Dedifferentiated amniotic fluid mesenchymal stem cell (primary cell): ENCODE measurements around the gene UCK1.
"Not testable (repeated sequence)": the region's sequence is repeated elsewhere in the genome, so short reads cannot be mapped to it uniquely, and the experiment has no call there.

ENCODE experiments used
- DNase-seq: peaks from one replicate; pipeline ENCODE4 v3.0.0-alpha.2; 2016; ENCODE audit errors: extremely low spot score

The UCK1 gene

DNA sequence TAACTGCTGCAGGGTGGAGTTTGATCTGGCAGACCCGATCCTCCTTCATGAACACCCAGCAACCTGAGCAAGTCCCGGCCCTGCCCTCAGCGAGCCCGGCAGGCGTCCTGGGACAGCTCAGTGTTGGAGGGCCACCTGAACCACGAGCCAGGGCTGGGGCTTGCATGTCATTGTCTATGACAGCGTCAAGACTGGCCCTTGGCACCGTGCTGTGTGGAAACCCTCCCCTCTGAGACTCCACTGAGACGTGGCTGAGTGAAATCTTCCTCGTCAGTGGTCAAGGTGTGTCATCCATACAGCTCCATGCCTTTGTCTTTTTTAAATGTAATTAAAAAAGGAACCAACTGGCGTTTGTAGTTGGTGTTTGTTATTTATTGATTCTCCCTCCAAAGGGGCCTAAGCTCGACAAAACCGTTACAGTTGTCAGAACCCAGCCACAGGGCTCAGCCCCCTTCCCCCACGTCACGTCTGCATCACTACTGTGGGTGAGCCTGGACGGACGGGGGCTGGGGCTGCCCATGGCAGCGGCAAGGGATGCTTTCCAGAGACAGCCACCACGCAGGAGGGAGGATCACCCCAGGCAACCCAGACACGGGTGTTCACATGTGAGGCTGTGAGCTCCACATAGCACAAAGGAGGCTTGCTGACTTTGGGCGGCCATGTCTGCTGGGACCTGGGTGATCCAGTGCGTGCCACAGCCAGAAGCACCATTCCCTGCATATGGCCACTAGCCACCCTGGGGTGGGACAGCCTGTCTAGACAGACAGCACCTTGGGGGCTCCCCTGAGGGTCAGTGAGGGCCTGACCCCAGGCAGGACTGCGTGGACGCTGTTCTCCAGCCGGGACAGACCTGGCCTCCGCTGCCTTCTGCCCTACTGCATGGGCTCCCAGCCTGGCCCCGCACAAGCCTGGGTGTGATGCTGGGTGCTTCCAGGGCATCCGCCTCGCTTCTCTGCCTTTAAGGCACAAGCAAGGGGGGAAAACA lies 7.3 kb downstream of the UCK1 start:
- DNase-seq: no peak

GRCh38 chr9:131523086-131523388 lies 8.0 kb downstream of the UCK1 start:
- no peak for DNase-seq

- no peak for DNase-seq
These were observed 8.6 kb downstream of the UCK1 start for GRCh38 chr9:131522257-131523085.

GRCh38 chr9:131521822-131522221 lies 9.2 kb downstream of the UCK1 start:
- DNase-seq: no peak

DNA sequence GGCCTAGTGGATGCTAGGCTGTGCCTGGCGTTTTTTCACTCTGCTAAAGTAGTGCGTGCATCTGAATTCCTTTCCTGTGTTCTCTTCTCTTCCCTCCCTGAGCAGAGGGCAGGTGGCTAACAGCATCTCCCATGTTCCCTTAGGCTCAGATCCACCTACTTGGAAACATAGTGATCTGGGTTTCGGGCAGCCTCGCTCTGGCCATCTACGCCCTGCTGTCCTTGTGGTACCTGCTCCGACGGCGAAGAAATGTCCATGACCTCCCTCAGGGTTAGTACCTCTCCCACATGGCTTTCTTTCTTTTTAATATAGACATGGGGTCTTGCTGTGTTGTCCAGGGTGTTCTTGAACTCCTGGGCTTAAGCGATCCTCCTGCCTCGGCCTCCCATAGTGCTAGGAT lies 9.9 kb downstream of the UCK1 start:
- no peak for DNase-seq

- no peak for DNase-seq
These were observed 10.6 kb downstream of the UCK1 start for GRCh38 chr9:131520503-131520902.

GRCh38 chr9:131518553-131518952 lies 12.5 kb downstream of the UCK1 start:
- no peak for DNase-seq

DNA sequence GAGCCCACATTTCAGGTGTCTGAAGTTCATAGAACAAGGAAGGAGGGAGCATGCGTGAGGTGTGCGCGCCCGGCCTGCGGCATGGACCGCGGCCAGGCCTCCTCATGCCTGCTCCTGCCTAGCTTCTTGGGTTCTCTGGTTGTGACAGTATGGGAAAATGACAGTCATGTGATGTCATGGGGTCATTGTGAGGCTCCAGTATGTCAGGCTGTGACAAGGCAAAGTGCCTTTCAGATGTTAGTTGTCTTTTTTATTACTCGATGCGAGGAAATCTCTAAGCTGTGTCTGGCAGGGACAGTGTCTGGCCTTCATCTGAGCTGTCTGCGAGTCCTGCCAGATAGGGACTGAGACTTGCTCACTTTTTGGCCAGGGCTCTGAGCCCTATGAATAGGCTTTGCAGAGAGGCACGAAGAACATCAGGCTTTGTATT lies 13.3 kb downstream of the UCK1 start:
- no peak for DNase-seq

- DNase-seq: no peak
These were observed 14.1 kb downstream of the UCK1 start for GRCh38 chr9:131516930-131517329.

DNA sequence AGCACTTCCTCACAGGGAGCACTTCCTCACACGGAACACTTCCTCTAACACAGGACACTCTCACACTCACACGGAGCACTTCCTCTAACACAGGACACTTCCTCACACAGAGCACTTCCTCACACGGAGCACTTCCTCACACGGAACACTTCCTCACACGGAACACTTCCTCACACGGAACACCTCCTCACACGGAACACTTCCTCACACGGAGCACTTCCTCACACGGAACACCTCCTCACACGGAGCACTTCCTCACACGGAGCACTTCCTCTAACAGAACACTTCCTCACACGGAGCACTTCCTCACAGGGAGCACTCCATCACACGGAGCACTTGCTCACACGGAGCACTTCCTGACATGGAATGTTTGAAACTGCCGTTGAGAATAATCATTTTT lies 15.0 kb downstream of the UCK1 start:
- DNase-seq: no peak

- DNase-seq: not testable (repeated sequence)
These were observed 15.5 kb downstream of the UCK1 start for GRCh38 chr9:131515559-131516031.

- DNase-seq: no peak
These were observed 17.9 kb downstream of the UCK1 start for GRCh38 chr9:131513177-131513576.

- no peak for DNase-seq
These were observed 19.2 kb downstream of the UCK1 start for GRCh38 chr9:131511880-131512279.

- DNase-seq: no peak
These were observed 19.6 kb downstream of the UCK1 start for GRCh38 chr9:131511416-131511815.

DNA sequence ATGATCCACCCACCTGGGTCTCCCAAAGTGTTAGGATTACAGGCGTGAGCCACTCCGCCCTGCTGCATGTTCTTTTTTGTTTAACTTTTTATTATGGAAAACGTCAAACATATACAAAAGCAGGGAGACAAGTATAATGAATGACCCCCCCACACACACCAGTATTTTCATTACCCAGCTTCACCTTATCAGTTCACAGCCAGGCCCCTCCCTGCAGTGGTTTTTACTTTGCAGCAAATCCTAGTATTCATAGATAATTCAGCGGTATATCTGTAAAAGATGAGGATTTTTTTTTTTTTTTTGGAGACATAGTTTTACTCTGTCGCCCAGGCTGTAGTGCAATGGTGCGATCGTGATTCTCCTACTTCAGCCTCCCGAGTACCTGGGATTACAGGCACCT lies 26.1 kb downstream of the UCK1 start:
- no peak for DNase-seq

DNA sequence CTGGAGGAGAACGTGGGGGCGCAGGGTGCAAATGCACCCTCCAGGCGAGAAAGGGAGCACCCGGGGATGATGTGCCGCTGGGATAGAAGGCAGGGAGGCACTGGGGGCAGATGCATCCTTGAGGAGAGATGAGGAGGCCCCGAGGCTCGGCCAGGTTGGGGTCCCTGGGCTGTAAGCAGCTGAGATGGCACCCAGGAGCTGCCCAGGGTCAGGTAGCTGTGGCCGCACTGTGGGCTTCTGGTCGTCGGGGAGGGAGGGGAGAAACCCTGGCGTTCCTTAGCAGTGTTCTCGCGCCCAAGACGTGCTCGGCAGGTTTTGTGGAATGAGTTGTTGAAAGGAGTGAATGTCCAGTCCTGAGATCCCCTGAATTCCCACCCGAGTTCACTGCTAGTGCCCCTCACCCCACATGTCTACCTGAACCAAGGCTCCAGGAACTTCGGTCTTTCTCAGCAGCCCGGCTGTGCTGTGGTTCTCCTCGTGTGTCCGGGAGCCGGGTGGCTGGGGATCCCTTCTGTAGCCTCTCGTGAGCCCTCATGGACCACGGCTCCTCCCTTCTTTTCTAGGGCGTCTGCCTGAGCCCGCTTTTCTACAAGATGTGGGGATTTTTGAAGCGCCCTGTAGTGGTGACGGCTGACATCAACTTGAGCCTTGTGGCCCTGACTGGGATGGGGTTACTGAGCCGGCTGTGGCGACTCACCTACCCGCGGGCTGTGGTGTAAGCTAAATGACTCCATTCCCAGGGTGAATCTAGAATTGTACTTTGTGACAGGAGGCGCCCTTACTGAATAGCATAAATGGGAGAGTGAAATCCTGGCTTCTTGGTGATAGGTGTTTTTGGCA lies 27.2 kb downstream of the UCK1 start:
- DNase-seq: no peak

DNA sequence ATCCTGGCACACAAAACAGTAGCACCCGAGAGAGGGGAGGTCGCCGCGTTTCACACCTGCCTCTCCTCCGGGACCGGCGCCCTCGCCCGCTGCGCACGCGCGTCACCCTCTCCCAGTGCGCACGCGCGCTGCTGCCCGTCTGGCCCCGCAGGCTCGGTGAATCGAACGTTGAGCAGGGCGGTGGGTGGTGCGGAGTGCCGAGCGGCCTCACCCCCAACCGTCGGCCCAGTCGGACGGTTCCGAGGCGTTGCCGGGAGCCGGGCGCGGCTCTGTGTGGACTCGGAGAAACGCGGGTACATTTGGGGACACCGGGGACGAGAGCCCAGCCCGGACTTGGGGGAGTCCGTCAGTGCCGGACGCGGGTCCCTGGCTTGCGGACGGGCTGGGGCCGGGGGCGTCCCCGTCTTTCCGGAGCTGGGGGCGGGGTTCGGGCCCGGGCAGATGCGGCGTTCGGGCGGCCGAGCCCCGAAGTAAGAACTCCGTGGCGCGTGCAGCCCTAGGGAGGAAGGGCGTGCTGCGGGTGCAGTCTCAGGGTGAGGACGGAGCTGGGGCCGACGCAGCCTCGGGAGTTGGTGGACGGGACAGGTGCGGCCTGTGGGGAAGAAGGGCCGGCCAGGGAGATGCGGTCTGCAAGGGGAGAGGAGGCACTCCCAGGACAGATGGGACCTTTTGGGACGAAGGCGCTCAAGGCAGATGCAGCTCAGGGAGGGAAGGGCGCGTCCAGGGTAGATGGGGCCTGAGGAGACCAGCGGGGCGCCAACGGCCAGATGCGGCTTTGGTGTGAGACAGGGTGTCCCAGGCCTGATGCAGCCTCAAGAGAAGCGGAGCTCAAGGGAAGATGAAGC lies 28.1 kb downstream of the UCK1 start, which contains the start of gene POMT1:
Gene POMT1 (plus strand): TSS at position 138 of the 845 bp plus-strand sequence. CDS start 1,301 bp downstream, outside the sequence.
- peak; percentile 76 for DNase-seq

DNA sequence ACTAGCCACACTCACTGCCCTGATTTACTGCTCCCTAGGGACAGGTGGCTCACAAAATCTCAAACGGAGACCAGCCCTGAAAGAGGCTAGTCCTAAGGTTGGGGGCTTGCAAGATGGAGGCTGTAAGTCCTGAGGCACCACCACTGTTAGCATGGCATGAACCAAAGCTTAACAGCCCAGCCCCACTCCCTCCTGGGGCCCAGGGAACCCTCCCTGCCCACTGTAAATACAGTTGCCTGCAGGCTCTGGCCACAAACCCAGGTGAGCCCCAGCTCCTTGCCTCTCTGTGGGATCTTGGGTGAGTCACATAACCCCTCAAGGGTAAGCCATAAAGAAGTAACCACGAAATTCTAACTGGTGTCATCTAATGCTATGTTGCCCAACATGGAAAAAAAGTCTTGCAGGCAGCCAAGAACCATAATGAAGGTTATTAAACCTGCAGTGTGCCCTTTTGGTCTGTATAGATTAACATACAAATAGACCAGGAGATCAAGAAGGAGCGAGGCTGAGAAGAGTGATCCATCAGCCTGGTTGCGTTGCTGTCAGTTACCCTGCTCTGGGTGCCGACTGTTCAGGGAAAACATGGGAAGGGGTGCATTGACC lies 30.0 kb downstream of the UCK1 start:
- DNase-seq: no peak

DNA sequence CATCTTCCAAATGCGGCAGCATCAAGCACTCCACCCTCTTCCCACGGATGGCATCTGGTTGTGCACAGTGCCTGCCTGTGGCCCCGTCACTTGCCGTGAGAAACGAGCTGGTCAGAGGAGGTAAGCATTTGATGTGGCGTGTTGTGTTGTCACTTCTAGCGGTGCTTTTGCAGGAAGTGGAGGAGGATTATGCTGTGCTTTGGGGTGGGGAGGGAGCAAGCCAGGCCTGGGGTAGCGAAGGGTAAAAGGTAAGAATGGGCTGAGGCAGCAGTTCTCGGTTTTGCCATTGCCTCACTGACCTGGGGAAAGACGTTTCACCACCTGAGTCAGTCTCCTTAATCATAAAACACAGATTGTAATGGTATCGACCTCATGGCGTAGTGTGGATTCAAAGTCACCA lies 30.7 kb downstream of the UCK1 start:
- DNase-seq: no peak

DNA sequence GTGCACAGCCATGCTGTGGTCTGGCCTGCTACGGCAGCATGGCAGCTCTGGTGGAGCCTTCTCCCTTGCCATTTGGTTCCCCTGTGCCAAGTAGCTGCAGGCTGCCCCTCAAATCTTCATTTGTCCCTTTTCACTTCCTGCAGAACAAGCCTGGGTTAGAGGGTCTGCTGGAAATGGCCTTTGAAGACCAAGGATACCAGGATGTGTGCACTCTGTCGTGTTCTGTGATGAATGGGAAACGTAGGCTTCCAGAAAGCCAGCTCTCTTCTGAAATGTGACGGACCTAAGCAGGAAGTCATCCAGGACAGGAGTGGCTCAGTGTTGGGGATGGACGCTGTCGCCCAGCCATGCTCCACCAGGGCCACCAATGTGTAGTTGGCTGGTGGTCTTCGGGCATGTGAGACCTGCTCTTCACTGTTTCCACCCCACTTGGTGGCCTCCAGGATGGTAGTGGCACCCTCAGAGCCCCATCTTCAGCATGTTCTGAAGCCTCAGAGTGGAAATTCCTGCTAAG lies 31.8 kb downstream of the UCK1 start:
- no peak for DNase-seq
